ENCODE data around the gene DNAJA3.
A peak's percentile ranks its signal among the peaks of the same experiment; 100 is the strongest.
"Not testable (repeated sequence)": the region's sequence is repeated elsewhere in the genome, so short reads cannot be mapped to it uniquely, and the experiment has no call there.

DNAJA3 gene

DNA sequence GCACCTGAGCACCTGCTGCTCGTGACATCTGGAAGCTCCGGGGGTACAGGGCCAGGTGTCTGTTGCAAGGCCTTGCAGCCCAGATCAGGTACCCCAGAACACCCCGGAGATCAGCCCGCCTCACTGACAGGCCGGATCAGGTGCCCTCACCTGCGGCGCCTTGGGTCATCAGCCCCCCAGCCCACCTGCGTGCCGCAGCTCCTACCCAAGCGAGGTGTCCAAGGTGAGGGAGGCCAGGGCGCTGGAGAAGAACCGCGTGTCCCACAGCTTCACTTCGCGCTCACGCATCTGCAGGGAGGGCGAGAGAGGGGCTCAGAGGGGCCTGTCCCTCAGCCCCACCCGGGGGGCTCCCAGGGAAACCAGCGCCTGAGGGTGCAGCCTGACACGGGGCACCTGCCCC lies 37.9 kb upstream of the DNAJA3 start:
- DNase-seq (ENCODE audit: low spot score): no peak

DNA sequence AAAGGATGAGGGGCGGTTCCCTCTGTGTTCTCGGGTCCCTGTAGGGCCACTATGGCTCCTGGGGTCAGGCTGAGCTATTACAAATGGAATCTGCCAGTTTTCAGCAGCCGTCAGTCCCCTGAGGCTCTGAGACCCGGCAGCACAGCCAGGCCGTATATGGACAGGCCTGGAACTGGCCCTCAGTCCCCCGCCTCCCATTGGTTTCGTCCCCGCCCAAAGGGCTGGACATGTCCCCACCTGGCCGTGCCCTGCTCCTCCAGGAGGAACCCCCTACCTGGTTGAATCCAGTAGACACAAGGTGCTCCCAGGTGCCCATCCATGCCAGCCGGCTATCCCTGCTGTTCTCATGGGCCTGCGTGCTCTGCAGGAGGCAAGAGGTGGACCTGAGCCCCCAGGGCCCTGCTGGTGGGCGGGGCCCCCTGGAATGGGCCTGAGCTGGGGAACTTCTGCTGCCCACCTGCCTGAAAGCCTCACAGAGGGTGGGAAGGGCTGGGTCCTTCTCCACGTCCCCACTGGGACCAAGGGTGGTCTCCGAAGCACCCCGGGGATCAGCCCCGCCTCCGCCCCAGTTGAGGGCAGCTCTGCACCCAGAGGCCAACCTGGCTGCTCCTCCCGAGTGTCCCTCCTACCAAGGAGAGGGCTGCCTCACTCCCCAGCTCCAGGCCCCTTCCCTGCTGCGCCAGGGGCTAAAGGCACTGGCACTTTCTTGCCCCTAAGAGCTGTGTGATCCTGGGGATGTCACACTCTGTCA lies 37.2 kb upstream of the DNAJA3 start:
- peak; percentile 48 for DNase-seq (ENCODE audit: low spot score)

DNA sequence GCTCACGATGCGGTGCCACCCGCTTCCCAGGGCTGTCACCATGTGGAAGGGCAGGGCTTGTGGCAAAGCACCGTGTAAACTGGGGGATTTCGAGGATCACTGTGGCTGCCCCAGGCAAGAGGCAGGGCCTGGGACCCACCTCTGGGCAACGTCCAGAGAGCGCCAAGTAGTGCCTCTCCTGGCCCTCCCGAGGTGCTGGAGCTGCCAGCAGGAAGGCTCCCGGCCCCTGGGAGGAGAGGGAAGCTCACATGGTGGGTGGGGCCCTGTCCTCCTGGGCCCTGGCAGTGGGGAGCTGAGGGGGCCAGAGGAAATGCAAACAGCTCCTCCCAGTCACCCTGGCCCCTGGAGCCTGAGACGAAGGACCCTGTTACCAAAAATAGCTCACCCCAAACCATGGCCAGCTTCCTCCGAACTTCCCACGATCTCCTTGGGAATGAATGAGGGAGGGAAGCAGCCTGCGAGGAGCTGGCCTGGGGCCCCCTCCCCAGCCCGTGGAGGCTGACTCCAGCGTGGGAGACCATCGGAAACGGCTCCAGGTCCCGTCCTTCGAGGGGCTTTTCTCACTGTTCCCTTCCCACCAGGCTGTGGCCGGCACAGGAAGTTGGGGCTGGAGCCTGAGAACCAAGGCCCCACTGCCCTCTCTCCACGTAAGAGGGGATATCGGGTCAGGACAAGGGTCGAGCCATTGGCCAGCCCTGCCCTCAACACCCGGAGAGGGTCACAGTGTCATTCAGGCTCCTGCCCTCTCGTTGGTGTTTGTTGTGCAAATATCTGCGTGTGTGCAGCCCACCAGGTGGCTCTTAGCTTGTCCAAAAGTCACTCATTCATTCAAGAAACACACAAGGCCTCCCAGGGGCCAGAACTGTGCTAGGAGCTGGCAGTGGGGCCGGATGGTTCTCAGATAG lies 36.4 kb upstream of the DNAJA3 start:
- no peak for DNase-seq (ENCODE audit: low spot score)

DNA sequence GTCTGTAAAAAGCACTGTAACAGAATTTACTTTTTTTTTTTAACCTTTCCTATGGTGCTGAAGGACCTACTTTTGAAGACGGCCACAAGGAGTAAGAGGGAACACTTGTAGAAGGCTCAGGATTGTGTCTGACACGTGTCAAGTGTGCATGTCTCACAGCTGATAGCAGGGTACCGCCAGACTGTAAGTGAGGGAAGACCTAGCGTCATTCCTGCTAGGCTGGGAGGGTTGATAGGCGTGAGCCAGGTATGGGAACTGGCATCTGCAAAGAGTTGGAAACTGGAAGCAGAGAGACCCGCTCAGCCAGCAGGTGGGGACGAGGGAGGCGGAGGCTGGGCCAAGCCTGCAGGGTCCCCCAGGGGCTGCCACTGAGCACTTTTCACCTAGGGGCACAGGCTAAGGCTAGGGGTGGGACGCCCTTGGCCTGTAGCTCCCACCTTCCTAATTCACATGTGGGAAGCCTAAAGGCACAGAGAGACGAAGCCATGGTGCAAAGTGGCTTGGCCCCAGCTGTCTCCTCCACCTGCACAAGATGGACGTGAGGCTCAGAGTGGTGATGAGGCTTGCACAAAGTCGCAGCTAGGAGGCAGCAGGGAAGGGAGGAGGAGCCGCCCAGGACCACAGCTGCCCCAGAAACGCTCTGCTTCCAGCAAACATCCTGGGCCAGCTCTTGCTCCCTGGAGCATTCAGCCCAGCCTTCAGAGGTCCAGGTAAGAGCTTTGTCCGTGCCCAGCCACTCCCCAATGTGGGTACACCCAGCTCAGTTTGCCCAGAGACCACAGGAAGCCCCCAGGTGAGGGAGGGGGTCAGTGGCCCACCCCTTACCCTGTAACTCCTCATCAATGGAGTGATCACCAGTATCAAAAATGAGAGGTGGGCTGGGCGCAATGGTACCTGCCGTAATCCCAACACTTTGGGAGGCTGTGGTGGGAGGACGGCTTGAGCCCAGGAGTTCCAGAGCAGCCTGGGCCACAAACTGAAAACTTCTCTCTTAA lies 35.1 kb upstream of the DNAJA3 start:
- DNase-seq (ENCODE audit: low spot score): no peak

DNA sequence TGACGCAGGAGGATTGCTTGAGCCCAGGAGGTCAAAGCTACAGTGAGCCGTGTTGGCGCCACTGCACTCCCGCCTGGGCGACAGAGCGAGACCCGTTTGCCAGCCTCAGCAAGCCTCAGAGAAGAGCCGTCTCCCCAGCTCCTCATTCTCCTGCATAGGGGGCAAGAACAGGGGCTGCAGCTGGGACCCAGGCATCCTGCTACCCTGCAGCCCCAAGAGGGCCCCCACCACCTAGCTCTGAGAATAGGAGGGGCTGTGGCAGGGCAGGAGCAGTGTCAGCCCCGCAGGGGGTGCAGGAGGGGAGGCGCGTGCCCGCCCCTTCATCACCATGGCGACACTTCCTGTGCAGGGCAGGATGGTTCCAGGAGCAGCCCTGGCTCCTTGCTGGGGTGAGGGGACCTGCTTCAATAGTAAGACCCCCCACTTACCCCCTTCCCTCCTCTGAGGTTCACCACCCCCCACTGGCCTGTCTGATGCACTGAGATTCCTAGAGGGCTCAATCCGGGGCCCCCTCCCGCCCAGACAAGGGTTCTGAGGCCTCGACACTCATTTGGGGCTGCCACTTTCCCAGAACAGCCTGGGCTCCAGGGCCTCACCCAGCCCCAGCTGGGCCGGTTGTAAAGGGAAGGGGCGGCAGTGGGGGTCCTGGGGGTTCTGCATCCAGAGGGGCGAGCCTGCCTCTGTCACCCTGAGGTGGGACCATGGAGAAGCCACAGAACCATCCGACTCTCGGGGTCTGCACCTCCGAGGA lies 33.9 kb upstream of the DNAJA3 start:
- DNase-seq (ENCODE audit: low spot score): peak; percentile 23

DNA sequence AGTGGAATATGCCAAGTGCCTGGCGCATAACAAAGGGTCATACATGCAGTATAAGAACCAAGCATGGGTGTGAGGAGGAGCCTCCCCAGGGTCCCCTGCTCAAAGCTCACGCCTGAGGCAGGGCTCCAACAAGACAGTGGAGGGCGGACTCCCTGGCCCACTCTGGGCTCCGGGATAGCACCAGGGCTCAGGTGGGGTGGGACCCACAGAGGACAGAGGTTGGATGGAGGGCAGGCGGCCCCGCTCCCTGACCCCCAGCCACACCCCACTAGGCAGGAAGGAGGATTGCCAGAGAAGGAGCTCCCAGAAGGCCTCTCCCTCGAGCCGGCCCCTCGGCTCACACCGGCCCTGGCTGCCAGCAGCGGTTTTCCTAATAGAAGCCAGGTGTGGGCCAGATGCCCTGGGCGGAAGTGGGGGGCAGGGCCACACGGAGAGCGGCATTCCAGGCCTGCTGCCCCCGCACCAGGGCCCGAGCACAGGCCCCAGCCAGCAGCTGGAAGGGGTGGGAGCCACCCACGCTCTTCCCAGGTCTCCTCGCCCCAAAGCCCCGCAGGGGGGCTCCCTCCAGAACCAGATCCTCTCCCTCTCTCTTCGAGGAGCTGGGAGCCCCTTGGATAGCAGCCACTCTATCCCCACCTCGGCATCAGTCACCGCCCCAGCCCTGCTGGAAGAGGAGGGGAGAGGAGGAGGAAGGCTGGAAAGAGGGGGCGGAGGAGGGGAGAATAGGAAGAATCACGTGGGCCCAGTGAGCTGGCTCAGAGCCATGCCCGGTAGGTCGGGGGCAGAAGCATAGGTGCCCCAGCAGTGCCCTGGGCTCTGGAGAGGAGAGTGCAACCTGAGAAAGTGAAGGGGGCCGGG lies 33.1 kb upstream of the DNAJA3 start:
- DNase-seq (ENCODE audit: low spot score): peak; percentile 78

DNA sequence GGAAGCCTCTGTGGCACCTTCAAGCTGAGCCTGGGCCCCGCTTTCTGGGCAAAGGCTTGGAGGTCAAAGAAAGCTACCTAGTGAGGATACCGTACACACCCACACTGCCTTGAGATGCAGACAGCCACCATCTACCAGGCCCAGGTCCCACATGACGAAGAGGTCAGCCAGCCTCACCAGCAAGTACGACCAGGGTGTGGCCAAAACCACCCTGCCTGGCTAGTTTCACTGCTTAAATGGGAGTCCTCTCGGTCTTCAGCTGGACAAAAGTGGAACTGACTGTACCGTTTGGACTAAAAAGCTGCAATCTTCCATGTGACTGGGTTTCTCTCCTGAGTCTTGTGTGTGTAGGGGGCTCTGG lies 32.4 kb upstream of the DNAJA3 start:
- DNase-seq (ENCODE audit: low spot score): peak; percentile 56

DNA sequence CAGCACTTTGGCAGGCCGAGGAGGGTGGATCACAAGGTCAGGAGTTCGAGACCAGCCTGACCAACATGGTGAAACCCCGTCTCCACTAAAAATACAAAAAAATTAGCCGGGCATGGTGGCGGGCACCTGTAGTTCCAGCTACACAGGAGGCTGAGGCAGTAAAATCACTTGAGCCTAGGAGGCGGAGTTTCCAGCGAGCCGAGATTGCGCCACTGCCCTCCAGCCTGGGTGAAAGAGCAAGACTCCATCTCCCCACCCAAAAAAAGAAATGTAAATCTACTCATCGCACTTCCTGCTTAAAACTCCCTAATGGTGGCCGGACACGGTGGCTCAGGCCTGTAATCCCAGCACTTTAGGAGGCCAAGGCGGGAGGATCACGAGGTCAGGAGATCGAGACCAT lies 31.8 kb upstream of the DNAJA3 start:
- DNase-seq (ENCODE audit: low spot score): not testable (repeated sequence)

DNA sequence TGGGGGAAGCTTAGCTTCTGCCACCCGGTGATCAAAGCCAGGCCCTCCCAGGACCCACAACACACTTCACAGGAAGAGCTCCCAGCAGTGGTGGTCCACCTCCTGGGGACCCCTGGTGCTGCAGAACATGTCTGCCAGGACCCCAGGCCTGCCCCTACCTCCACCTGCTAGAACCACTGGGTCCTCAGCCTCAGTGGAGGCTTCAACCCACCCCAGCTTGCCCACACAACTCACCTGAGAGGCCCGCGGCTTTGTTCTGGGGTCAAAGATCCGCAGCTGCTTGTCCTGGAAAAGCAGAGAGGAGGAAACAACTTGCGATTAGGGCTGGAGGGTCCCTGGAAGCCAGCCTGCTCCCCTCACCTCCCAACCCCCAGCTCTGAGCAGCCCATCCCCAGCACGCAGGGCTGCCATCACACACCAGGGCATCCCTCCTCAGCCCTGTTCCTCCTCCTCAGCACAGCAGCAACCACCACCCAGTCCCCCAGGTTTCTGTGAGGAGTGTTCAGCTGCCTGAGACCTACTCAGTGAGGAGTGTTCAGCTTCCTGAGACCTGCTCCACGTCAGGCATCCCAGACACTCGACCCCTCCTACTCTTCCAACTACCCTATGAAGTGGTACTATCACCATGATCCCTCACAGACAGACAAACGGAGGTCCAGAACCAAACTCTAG lies 30.5 kb upstream of the DNAJA3 start:
- no peak for DNase-seq (ENCODE audit: low spot score)

DNA sequence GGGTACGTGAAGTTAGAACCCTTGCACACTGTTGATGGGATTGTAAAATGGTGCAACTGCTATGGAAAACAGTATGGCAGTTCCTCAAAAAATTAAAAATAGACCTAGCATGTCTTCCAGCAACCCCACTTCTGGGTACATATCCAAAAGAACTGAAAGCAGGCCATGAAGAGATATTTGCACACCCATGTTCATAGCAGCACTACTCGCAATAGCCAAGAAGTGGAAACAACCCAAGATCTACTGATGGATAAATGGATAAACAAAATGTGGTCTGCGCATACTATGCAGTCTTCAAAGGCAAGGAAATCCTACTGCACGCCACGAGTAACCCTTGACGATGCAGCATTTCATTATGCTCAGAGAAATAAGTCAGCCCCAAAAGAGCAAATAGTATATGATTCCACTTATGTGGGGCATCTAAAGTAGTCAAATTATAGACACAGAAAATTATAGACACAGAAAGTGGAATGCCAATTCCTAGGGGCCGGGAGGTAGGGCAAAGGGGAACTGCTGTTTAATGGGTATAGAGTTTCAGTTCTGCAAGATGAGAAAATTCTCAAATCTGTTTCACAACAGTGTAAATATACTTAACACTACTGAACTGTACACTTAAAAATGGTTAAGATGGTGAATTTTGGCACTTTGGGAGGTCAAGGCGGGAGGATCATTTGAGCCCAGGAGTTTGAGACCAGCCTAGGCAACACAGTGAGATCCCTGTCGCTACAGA lies 26.5 kb upstream of the DNAJA3 start:
- DNase-seq (ENCODE audit: low spot score): no peak

DNA sequence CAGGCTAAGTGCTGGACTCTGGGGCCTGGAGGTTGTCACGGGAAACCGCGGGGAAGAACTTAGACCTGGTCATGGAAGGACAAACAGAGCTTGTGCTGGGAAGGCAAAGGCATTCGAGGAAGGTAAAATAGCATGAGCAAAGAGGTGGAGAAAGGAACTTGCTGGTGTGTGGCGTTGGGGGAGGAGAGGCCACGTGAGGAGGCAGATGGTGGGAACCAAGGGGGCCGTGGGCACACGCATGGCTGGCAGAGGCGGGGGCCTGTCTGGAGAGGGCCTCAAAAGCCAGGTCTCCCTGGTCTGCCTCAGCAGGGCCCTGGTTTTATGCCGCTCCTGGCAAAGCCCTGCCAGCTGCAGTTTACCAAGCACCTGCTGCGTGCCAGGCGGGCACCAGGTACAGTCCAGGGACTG lies 24.6 kb upstream of the DNAJA3 start:
- no peak for DNase-seq (ENCODE audit: low spot score)

DNA sequence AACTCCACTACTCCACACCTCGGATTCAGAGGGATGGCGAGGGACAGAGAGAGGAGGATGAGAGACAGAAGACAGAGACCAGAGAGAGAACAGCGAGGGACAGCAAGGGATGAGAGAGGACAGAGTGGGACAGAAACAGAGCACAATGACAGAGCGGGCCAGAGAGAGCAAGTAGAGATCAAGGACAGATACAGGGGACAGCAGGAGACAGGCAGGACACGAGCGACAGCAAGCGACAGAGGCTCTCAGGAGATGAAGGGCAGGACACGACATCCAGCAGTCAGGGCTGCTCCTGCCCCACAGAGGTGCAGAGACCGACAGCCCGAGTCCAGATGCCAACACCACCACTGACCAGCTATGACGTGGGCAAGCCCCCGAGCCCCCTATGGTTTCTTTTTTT lies 24.2 kb upstream of the DNAJA3 start:
- no peak for DNase-seq (ENCODE audit: low spot score)

DNA sequence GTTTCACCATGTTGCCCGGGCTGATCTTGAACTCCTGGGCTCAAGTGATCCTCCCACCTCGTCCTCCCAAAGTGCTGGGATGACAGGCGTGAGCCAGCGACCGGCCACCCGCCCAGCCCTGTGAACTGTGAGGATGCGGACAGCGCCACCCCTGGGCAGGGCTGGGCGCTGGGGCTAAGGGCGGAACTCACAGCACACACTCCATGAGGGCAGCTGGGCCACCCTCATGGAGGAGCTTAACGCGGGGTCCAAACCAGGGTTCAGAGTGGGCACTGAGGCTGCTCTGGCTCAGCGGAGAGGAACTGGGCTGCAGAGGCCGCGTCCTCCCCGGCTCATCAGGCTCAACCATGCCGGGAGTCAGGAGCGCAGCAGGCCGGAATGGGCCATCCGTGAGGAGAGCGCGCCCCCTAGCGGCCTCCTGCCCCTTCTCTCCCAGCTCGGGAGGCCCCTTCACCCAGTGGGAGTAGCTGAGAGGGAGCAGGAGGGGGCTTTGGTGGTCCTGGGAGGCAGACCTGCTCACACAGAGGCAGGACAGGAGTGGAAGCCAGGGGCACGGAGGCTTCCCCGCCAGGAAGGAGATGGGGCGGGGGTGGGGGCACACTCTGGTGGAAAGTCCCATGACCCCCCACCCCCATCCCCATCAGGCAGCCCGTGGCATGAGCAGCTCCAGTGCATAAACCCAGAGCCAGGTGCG lies 23.1 kb upstream of the DNAJA3 start:
- DNase-seq (ENCODE audit: low spot score): peak; percentile 92

DNA sequence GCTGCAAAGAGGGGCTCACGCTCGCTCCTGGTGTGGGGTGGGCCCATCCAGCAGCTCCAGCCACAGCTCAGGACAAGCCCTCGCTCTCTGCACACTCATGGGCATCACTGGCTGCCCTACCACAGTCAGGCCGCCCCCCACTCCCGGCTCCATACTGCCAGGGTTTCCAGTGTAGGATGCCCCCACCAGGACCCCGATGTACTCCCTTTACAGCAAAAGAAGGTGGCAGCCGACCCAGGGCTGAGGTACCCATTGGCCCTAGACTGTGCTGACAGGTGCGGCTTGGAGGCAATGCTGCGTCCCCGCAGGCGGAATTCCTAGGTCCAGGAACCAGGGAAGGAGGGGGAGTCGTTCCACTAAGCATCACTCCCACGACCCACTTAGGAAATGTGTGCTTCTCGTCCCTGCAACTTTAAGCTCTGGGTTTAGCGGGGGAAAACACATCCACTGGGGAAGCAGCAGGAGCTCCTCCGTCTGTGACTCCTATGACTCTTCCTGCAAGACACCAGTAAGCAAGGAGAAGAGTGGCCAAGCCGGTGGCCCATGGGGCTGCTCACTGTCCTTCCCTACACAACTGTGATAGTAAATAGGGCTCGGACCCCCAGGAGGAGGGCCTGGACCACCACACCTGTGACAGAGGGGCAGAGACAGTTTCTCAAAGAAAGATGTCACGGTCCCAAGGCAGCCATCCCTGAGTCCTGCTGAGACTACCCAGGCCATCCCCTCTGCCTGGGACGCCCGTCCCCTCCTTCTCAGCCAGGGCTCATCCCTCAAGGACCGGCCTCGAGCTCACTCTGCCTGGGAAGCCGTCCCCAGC lies 22.3 kb upstream of the DNAJA3 start:
- DNase-seq (ENCODE audit: low spot score): no peak

DNA sequence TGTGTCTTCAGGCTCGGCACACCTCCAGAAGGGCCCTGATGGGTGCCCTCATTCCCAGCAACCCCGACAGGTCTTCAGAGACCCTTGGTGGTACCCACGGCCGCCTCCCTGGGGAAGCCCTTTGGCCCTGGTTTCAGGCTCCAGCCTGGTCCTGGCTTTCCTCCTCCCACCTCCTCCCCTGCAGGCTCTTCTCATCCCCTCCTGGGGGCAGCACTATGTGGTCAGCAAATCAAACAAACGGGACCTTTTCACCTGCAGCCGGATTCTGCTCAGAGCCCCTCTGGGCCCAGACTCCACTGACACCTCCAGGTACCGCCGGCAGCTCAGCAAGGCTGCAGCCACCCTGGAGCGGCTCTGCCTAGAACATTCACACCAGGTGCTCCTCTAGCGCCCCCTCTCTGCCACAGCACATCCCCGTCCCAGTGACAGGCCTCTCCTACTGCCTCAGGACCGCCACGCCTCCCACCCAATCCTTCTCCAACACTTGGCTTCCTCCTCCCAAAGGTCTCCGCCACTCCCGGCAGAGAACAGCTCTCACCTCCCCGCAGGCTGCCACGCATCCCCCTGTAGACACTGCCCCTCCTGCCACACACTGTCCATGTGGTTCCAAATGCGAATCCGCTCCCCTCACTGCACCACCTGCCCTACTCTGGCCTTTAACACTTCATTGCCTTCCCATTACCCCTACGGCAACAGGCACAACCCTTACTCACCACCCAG lies 21.3 kb upstream of the DNAJA3 start:
- peak; percentile 47 for DNase-seq (ENCODE audit: low spot score)

DNA sequence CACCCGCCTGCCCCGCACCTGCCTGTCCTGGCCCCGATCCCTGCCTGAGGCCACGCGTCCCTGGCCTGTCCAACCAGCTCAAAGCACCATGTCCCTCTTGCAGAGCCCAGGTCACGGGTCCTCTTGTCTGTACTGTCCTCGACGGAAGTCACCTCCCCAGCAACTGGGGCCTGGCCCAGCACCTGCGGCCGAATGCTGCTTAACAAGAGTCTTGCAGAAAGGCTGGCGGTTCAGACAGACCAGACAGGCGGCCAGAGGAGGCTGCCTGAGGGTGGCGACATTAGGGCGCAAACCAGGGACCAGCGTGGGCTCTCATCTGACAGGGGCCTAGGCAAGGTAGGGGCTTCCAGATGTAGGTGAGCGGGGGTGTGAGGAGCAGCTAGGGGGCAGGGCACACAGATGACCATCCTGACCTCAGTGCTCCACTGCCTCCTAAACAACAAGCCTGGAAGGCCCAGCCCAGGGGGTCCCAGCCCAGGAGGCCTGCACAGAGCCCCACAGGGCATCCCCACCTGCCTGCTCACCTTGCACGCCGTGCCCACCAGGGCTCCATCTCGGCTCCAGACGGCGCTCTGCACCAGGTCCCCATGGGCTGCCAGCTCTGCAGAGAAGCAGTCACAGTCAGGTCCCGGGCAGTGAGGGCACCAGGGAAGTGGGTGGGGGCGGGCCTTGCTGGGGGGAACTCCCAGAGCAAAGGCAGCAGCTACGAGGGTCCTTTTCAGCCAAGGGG lies 20.5 kb upstream of the DNAJA3 start:
- no peak for DNase-seq (ENCODE audit: low spot score)
